ENCODE data around the gene C1orf94.

The C1orf94 gene

DNA sequence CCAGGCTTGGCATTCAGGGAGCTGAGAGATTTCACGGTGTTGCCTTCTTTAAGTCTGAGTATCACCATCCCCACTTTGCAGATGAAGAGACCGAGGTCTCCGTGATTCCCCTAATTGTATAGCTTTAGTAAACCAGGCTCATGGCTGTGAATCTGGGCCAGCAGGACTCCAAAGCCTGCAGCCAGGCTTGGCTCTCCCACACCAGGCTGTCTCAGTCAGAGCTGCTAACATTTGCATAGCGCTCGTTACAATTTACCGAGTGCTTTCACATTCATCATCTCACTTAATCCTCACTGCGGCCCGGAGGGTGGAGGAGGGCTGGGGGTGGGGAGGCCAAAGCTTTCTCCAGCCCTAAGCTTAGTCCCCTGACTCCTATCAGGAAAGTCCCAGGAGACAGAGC lies 11.7 kb downstream of the C1orf94 start:
- no peaks in the 10 kb centered on the region for H3K27me3 ChIP-seq (ENCODE audit: insufficient read depth, low read length)
- H2BK5ac ChIP-seq (ENCODE audit: low read depth, low read length, poor library complexity): no peak overlapping the region
- H4K8ac ChIP-seq (ENCODE audit: low read depth, low read length): no peak overlapping the region
- no peak for DNase-seq
- no peak overlapping the region for H3K9ac ChIP-seq (ENCODE audit: low read length)
- WGBS (ENCODE audit: extremely low coverage, insufficient coverage, insufficient read length): no CpG with 5 or more reads among the region's 8 CpGs
- no peaks in the 10 kb centered on the region for H3K79me1 ChIP-seq (ENCODE audit: low read length)
- H2BK12ac ChIP-seq (ENCODE audit: low read length): no peak overlapping the region
- H3K4ac ChIP-seq (ENCODE audit: low read depth, low read length): no peak overlapping the region
- H3K4me2 ChIP-seq (ENCODE audit: low read length): no peak overlapping the region
- no peak overlapping the region for H3K18ac ChIP-seq (ENCODE audit: low read length)
- no peak overlapping the region for H2AFZ ChIP-seq (ENCODE audit: insufficient read depth, low read length, poor library complexity)
- H3K79me2 ChIP-seq (ENCODE audit: control insufficient read depth, insufficient read depth, low read length, poor library complexity): no peaks in the 10 kb centered on the region
- peaks cover 9% of the 10 kb centered on the region for H3K9me3 ChIP-seq (ENCODE audit: insufficient read depth, low read depth, low read length)
- no peaks in the 10 kb centered on the region for H3K36me3 ChIP-seq (ENCODE audit: control insufficient read depth in 1 of 2, insufficient read depth in 2 of 2, low read length in 2 of 2)
- H3K4me3 ChIP-seq (ENCODE audit: low read depth, low read length): no peak overlapping the region
- H3K14ac ChIP-seq (ENCODE audit: low read length): no peak overlapping the region
- H2BK120ac ChIP-seq (ENCODE audit: insufficient read depth, low read length, poor library complexity): no peak overlapping the region
- H3K23ac ChIP-seq (ENCODE audit: low read length): no peak overlapping the region
- no peak overlapping the region for H4K12ac ChIP-seq (ENCODE audit: low read depth, low read length)
- H4K91ac ChIP-seq (ENCODE audit: low read depth, low read length): no peak overlapping the region
- no peak overlapping the region for H3K27ac ChIP-seq (ENCODE audit: low read depth, low read length)
- no peaks in the 10 kb centered on the region for H3K4me1 ChIP-seq (ENCODE audit: control insufficient read depth in 1 of 2, insufficient read depth in 2 of 2, low read length in 2 of 2)
- H2AK5ac ChIP-seq (ENCODE audit: low read length): no peak overlapping the region

GRCh38 chr1:34188985-34189384 lies 12.3 kb downstream of the C1orf94 start:
- Histone ChIP-seq H3K27ac (ENCODE audit: low read depth, low read length) (no peak overlapping the region), H3K18ac (ENCODE audit: low read length) (no peak overlapping the region), H4K8ac (ENCODE audit: low read depth, low read length) (no peak overlapping the region), H2BK5ac (ENCODE audit: low read depth, low read length, poor library complexity) (no peak overlapping the region), H3K4me2 (ENCODE audit: low read length) (no peak overlapping the region), H2AFZ (ENCODE audit: insufficient read depth, low read length, poor library complexity) (no peak overlapping the region), H2BK120ac (ENCODE audit: insufficient read depth, low read length, poor library complexity) (no peak overlapping the region), H3K9me3 (ENCODE audit: insufficient read depth, low read depth, low read length) (peaks cover 9% of the 10 kb centered on the region), H3K23ac (ENCODE audit: low read length) (peak overlapping the region; percentile 85), H4K12ac (ENCODE audit: low read depth, low read length) (no peak overlapping the region), H3K4me1 (ENCODE audit: control insufficient read depth in 1 of 2, insufficient read depth in 2 of 2, low read length in 2 of 2) (no peaks in the 10 kb centered on the region), H3K36me3 (ENCODE audit: control insufficient read depth in 1 of 2, insufficient read depth in 2 of 2, low read length in 2 of 2) (no peaks in the 10 kb centered on the region), H3K79me1 (ENCODE audit: low read length) (no peaks in the 10 kb centered on the region), H3K79me2 (ENCODE audit: control insufficient read depth, insufficient read depth, low read length, poor library complexity) (no peaks in the 10 kb centered on the region), H3K14ac (ENCODE audit: low read length) (no peak overlapping the region), H3K4ac (ENCODE audit: low read depth, low read length) (no peak overlapping the region), H2AK5ac (ENCODE audit: low read length) (no peak overlapping the region), H2BK12ac (ENCODE audit: low read length) (no peak overlapping the region), H3K9ac (ENCODE audit: low read length) (peak overlapping the region; percentile 7), H3K27me3 (ENCODE audit: insufficient read depth, low read length) (no peaks in the 10 kb centered on the region), H4K91ac (ENCODE audit: low read depth, low read length) (no peak overlapping the region), H3K4me3 (ENCODE audit: low read depth, low read length) (peak overlapping the region; percentile 42)
- no CpG with 5 or more reads among the region's 4 CpGs for WGBS (ENCODE audit: extremely low coverage, insufficient coverage, insufficient read length)
- DNase-seq: no peak

DNA sequence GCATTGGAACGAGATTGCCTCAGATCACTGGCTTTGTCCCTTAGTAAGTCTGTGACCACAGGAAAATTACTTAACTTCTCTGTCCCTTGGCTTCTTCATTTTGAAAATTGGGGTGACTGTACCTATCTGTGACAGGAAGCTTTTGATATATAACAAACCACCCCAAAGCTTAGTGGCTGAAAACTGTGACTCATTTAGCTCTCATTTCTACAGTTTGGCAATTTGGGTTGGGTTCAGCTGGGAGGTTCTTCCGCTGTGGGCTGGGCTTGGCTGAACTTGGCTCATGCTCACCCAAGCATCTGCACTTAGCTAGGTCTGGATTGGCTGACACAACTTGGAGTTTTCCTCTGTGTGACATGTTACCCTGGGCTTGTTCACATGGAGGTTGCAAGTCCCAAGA lies 14.0 kb downstream of the C1orf94 start:
- H2AK5ac ChIP-seq (ENCODE audit: low read length): no peak overlapping the region
- no CpG with 5 or more reads among the region's 2 CpGs for WGBS (ENCODE audit: extremely low coverage, insufficient coverage, insufficient read length)

DNA sequence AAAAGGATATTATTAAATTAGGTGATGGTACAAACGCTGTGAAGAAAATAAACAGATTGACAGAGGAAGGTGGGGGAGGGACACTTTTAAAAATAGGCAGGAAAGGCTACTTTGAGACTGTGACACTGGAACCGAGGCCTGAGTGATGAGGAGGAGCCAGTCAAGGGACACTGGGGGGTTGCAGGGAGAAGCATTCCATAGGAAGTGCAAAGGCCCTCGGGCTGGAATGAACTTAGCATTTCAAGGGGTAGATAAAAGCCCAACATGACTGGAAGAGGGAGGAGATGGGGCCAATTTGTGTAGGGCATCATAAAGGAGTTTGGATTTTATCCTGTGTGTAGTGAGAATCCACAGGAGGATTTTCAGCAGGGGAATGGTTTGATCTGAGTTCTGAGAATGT lies 15.9 kb downstream of the C1orf94 start:
- Histone ChIP-seq H3K79me2 (ENCODE audit: control insufficient read depth, insufficient read depth, low read length, poor library complexity) (no peaks in the 10 kb centered on the region), H3K23ac (ENCODE audit: low read length) (no peak overlapping the region), H2BK12ac (ENCODE audit: low read length) (no peak overlapping the region), H3K4ac (ENCODE audit: low read depth, low read length) (no peak overlapping the region), H4K12ac (ENCODE audit: low read depth, low read length) (no peak overlapping the region), H3K27ac (ENCODE audit: low read depth, low read length) (no peak overlapping the region), H2BK5ac (ENCODE audit: low read depth, low read length, poor library complexity) (no peak overlapping the region), H4K8ac (ENCODE audit: low read depth, low read length) (no peak overlapping the region), H4K91ac (ENCODE audit: low read depth, low read length) (no peak overlapping the region), H2AK5ac (ENCODE audit: low read length) (no peak overlapping the region), H3K4me3 (ENCODE audit: low read depth, low read length) (no peak overlapping the region), H3K27me3 (ENCODE audit: insufficient read depth, low read length) (no peaks in the 10 kb centered on the region), H3K4me2 (ENCODE audit: low read length) (no peak overlapping the region), H3K18ac (ENCODE audit: low read length) (no peak overlapping the region), H3K4me1 (ENCODE audit: control insufficient read depth in 1 of 2, insufficient read depth in 2 of 2, low read length in 2 of 2) (no peaks in the 10 kb centered on the region), H3K14ac (ENCODE audit: low read length) (no peak overlapping the region), H3K9me3 (ENCODE audit: insufficient read depth, low read depth, low read length) (peaks cover 9% of the 10 kb centered on the region), H3K9ac (ENCODE audit: low read length) (no peak overlapping the region), H2AFZ (ENCODE audit: insufficient read depth, low read length, poor library complexity) (no peak overlapping the region), H2BK120ac (ENCODE audit: insufficient read depth, low read length, poor library complexity) (no peak overlapping the region), H3K36me3 (ENCODE audit: control insufficient read depth in 1 of 2, insufficient read depth in 2 of 2, low read length in 2 of 2) (no peaks in the 10 kb centered on the region), H3K79me1 (ENCODE audit: low read length) (no peaks in the 10 kb centered on the region)
- no CpG with 5 or more reads among the region's 3 CpGs for WGBS (ENCODE audit: extremely low coverage, insufficient coverage, insufficient read length)
- no peak for DNase-seq

More for the DNA sequence above, 14.0 kb downstream of the C1orf94 start:
- no peak overlapping the region for H3K4me3 ChIP-seq (ENCODE audit: low read depth, low read length)
- H4K12ac ChIP-seq (ENCODE audit: low read depth, low read length): no peak overlapping the region
- no peaks in the 10 kb centered on the region for H3K79me2 ChIP-seq (ENCODE audit: control insufficient read depth, insufficient read depth, low read length, poor library complexity)
- H3K4me1 ChIP-seq (ENCODE audit: control insufficient read depth in 1 of 2, insufficient read depth in 2 of 2, low read length in 2 of 2): no peaks in the 10 kb centered on the region
- no peaks in the 10 kb centered on the region for H3K36me3 ChIP-seq (ENCODE audit: control insufficient read depth in 1 of 2, insufficient read depth in 2 of 2, low read length in 2 of 2)
- no peak overlapping the region for H2BK120ac ChIP-seq (ENCODE audit: insufficient read depth, low read length, poor library complexity)
- no peak overlapping the region for H3K18ac ChIP-seq (ENCODE audit: low read length)
- H3K9ac ChIP-seq (ENCODE audit: low read length): no peak overlapping the region
- H2BK12ac ChIP-seq (ENCODE audit: low read length): no peak overlapping the region
- no peaks in the 10 kb centered on the region for H3K79me1 ChIP-seq (ENCODE audit: low read length)
- DNase-seq: no peak
- no peak overlapping the region for H3K4me2 ChIP-seq (ENCODE audit: low read length)
- no peak overlapping the region for H3K27ac ChIP-seq (ENCODE audit: low read depth, low read length)
- H4K91ac ChIP-seq (ENCODE audit: low read depth, low read length): no peak overlapping the region
- H2AFZ ChIP-seq (ENCODE audit: insufficient read depth, low read length, poor library complexity): no peak overlapping the region
- H3K27me3 ChIP-seq (ENCODE audit: insufficient read depth, low read length): no peaks in the 10 kb centered on the region
- H2BK5ac ChIP-seq (ENCODE audit: low read depth, low read length, poor library complexity): no peak overlapping the region
- no peak overlapping the region for H4K8ac ChIP-seq (ENCODE audit: low read depth, low read length)
- no peak overlapping the region for H3K23ac ChIP-seq (ENCODE audit: low read length)
- no peak overlapping the region for H3K14ac ChIP-seq (ENCODE audit: low read length)
- peaks cover 9% of the 10 kb centered on the region for H3K9me3 ChIP-seq (ENCODE audit: insufficient read depth, low read depth, low read length)
- H3K4ac ChIP-seq (ENCODE audit: low read depth, low read length): no peak overlapping the region

Data from trophoblast cell (in vitro differentiated cells and primary cell).